ENCODE results near the gene GRID2IP.

GRID2IP gene

DNA sequence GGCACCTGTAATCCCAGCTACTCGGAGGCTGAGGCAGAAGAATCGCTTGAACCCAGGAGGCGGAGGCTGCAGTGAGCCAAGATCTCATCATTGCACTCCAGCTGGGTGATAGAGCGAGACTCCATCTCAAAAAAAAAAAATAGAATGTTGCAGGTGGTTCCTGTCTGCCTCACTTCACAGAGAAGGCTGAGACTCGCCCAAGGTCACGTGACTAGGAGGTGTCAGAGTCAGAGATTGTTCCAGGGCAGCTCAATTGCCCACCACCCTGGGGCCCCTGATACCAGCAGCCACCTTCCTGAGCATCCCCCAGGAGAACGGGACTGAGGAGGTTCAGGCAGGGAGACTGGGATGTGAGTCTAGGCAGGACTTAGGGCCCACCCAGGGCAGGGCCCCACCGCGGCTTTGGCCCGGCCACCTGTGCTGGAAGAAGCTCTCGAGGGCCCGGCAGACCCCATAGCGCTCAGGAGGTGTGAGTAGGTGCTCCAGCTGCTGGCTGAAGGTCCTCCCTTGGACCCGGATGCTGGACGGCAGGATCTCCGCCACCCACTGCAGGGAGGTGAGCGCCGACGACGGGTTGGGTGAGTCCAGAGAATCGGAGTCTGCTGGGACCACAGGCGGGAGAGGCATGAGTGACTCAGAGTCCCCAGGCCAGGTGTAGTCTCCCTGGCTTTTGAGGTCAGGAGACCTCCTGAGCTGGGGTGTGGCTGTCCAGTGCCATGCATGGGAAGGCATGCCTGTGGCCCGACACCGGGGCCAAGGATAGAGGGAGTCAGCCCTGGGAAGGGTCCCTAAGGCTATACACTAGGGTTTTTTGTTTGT lies 30.9 kb downstream of the GRID2IP start:
- DNase-seq (ENCODE audit: low read depth) = no peak

- DNase-seq (ENCODE audit: low read depth) = peak; percentile 64
Observed at GRCh38 chr7:6516387-6516983, 34.8 kb downstream of the GRID2IP start.

GRCh38 chr7:6513541-6513940 lies 37.7 kb downstream of the GRID2IP start:
- no peak for DNase-seq (ENCODE audit: low read depth)

GRCh38 chr7:6512892-6513291 lies 38.4 kb downstream of the GRID2IP start:
- DNase-seq (ENCODE audit: low read depth) = no peak

DNA sequence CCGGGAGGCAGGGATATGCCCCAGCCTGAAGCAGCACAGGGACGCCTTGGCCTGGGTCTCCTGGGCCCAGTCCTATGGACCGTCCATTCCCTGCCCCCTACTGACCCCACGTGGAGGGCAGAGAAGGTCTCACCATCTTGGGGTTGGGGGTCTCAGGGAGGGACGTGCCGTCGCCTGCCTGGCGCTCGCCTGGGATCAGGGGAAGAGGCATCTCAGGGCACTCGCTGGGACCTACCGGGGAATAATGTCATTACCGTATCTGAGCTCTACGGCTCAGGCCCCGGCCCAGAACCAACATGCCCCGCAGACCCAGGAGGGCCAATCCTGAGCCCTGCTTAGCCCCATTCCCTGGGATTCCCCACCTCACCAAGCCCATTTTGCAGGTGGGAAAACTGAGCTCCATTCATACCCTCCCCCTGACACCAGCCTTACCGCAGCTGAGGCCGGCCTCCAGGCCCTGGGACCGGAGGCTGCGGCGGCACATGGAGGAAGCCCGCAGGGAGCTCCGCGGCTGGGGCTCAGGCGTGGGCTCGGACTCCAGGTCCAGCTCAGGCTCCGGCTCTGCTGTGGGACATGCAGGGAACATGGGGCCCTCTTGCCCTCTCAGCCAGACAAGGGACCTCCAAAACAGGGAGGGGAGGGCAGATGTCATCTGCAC lies 40.7 kb downstream of the GRID2IP start:
- no peak for DNase-seq (ENCODE audit: low read depth)

DNA sequence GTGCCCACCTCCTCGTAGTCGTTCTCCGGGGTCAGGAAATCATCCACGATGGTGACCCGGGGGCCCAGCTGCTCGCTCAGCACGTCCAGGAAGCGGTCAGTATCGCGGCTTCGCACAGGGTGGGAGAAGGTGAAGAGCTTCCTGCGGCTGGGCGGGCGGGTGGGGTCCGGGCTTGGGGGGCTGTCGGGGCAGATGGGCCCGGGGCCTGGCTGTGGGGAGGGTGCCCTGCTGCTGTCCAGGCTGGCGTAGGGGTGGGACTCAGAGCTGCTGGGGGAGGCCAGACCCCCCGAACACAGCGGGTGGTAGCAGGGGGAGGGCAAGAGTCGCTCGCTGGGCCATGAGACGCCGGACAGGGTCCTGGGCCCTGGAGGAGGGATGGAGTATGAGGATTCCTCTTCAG lies 42.3 kb downstream of the GRID2IP start:
- no peak for DNase-seq (ENCODE audit: low read depth)

- DNase-seq (ENCODE audit: low read depth) = no peak
Observed at GRCh38 chr7:6508539-6508938, 42.7 kb downstream of the GRID2IP start.

- no peak for DNase-seq (ENCODE audit: low read depth)
Observed at GRCh38 chr7:6507906-6508305, 43.4 kb downstream of the GRID2IP start.

GRCh38 chr7:6505685-6506559 lies 45.3 kb downstream of the GRID2IP start:
- DNase-seq (ENCODE audit: low read depth) = no peak

GRCh38 chr7:6504996-6505395 lies 46.3 kb downstream of the GRID2IP start:
- DNase-seq (ENCODE audit: low read depth) = no peak

GRCh38 chr7:6502886-6503285 lies 48.4 kb downstream of the GRID2IP start:
- DNase-seq (ENCODE audit: low read depth) = no peak

GRCh38 chr7:6501586-6502564 lies 49.4 kb downstream of the GRID2IP start:
- DNase-seq (ENCODE audit: low read depth) = no peak

DNA sequence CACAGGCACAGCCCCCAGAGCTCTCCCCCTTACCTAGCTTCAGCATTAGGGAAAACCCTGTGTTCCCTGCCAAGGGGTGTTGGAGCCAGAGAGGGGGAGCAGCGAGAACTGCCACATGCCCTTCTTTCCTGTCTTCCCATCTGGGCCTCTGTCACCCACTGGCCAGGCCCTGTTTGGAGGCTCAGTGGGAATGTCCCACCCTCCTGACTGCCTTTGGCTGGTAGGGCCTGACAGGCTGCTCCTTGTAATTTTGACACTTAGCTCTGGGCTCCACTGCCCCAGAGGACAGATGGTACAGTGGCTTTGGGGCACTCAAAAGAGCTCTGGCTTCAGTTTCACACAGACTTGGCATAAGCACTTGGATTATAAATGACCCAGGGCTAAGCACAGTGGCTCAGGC lies 50.6 kb downstream of the GRID2IP start:
- DNase-seq (ENCODE audit: low read depth) = no peak

- DNase-seq (ENCODE audit: low read depth) = no peak
Observed at GRCh38 chr7:6497994-6498393, 53.3 kb downstream of the GRID2IP start.

DNA sequence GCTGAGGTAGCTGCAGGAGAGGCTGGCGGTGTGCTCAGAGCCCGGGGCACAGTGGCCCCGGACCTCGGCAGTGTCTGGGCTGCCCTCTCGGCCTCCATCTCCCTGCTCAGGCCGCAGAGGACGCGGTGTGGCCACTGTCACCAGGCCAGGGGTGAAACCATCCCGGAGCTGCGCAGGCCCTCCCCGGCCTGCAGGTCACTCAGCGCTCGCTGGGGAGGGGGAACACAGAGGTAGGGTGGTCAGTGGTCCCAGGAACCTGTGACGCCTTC lies 53.7 kb downstream of the GRID2IP start:
- DNase-seq (ENCODE audit: low read depth) = no peak

DNA sequence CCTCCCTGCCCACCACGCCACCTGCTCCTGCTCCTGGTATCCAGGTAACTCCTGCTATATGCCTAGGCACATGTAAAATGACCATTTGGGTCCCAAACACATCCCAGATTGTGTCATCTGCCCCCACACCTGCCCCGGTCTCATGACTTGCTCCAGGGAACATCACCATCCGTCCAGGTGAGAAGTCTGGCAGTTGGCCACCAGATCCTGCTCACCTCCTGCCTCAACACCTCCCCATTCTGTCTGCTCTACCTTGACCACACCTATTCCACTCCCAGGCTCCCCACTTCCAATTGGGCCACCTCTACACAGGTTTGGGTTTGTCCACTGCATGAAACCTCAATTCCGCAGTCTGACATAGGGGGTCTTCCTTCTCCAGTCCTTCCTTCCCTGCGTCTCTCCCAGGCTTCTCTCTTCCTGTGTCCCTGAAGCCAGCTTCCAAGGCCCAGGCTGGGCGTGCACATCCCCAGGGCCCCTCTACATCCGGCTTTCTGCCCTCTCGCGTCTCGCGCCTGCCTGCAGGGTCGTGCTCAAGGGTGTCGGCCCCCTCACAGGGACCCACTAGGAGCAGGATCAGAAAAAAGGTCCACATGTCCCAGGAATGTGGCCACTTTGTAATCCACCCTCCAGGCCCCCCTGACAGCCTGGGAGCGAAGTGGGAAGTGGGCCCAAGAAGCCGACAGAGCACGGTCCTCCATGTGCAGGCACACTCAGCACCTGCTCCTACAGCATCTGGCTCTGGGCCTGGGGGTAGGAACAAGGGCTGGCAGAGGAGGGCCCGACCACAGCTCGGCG lies 54.2 kb downstream of the GRID2IP start:
- DNase-seq (ENCODE audit: low read depth) = no peak

GRCh38 chr7:6495597-6496262 lies 55.5 kb downstream of the GRID2IP start:
- DNase-seq (ENCODE audit: low read depth) = no peak

DNA sequence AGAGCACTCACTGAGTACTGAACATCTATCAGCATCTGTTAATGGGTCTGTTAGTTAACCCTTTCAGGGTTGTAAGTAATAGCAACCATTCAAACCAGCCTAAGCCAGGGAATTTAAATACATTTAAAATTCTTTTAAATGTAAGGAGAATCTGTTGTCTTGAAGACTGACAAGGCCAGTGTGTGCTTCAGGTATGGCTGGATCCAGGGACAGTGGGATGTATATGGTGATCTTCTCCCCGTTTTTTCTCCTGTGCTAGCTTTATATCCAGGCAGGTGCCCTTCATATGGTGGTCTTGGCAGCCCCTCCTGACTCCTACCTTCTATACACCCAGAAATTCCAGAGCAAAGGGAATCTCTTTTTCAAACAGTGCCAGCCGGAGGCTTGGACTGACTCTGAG lies 56.9 kb downstream of the GRID2IP start:
- DNase-seq (ENCODE audit: low read depth) = no peak

DNA sequence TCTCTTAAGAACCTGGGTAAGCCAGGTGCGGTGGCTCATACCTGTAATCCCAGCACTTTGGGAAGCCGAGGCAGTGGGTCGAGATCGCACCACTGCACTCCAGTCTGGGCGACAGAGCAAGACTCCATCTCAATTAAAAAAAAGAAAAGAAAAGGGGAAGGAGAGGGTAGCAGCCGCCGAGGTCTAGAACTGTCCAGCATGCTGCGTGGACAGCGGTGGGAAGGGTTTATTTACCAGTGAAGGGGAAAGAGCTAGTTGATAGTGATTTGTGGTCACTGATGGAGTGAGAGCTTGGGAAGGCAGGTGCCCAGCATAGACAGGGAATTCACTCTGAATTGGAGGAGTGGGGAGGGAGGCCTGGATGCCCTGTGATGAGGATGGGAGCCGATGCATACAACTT lies 60.1 kb downstream of the GRID2IP start:
- no peak for DNase-seq (ENCODE audit: low read depth)

DNA sequence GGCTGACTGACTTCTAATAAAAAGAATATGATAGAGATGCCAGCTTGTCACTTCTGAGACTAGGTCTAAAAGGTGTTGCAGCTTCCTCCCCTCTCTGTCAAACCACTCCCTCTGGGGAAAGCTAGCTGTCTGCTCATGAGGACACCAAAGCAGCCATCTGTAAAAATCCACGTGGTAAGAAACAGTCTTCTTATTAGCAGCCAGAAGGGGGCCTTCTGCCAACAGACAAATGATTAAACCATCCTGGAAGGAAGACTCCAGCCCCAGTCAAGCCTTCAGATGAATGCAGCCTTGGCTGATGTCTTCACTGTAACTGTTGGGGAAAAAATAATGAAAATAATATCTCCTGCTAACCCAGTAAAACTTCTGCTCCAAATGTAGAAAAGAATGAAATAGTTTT lies 61.6 kb downstream of the GRID2IP start:
- no peak for DNase-seq (ENCODE audit: low read depth)

All from GM04504 (cell line).